Measurements from ENCODE around the gene MS4A15.
"Not testable (repeated sequence)": the region's sequence is repeated elsewhere in the genome, so short reads cannot be mapped to it uniquely, and the experiment has no call there.

The MS4A15 gene

GRCh38 chr11:60754887-60755286 lies 1.8 kb upstream of the MS4A15 start:
- H3K27me3 ChIP-seq (ENCODE audit: control insufficient read depth in 1 of 2, insufficient read depth in 2 of 2, low read length in 2 of 2): peaks cover 0 to 4% of the 10 kb centered on the region in 2 donors

GRCh38 chr11:60757231-60757800 lies 649 bp downstream of the MS4A15 start:
- Histone ChIP-seq H3K9me3 (ENCODE audit: low read length) (no peaks in the 10 kb centered on the region), H3K4me3 (ENCODE audit: low read depth in 1 of 2, low read length in 2 of 2) (no peak overlapping the region), H3K9ac (ENCODE audit: low read length) (no peak overlapping the region), H3K4me1 (ENCODE audit: insufficient read depth, low read length) (no peaks in the 10 kb centered on the region), H3K27ac (ENCODE audit: low read depth, low read length) (no peak overlapping the region), H3K27me3 (ENCODE audit: control insufficient read depth in 1 of 2, insufficient read depth in 2 of 2, low read length in 2 of 2) (peaks cover 0 to 4% of the 10 kb centered on the region in 2 donors), H3K36me3 (ENCODE audit: insufficient read depth, low read length) (no peaks in the 10 kb centered on the region)

More at GRCh38 chr11:60754887-60755286, 1.8 kb upstream of the MS4A15 start:
- H3K36me3 ChIP-seq (ENCODE audit: insufficient read depth, low read length): no peaks in the 10 kb centered on the region
- H3K4me3 ChIP-seq (ENCODE audit: low read depth in 1 of 2, low read length in 2 of 2): no peak overlapping the region
- no peak overlapping the region for H3K27ac ChIP-seq (ENCODE audit: low read depth, low read length)
- no peaks in the 10 kb centered on the region for H3K9me3 ChIP-seq (ENCODE audit: low read length)
- H3K4me1 ChIP-seq (ENCODE audit: insufficient read depth, low read length): no peaks in the 10 kb centered on the region
- H3K9ac ChIP-seq (ENCODE audit: low read length): no peak overlapping the region

GRCh38 chr11:60758671-60759070 lies 2.0 kb downstream of the MS4A15 start:
- not testable (repeated sequence) for H3K4me3 ChIP-seq (ENCODE audit: low read depth in 1 of 2, low read length in 2 of 2); H3K9me3 ChIP-seq (ENCODE audit: low read length); H3K27ac ChIP-seq (ENCODE audit: low read depth, low read length); H3K36me3 ChIP-seq (ENCODE audit: insufficient read depth, low read length); H3K9ac ChIP-seq (ENCODE audit: low read length); H3K4me1 ChIP-seq (ENCODE audit: insufficient read depth, low read length); H3K27me3 ChIP-seq (ENCODE audit: control insufficient read depth in 1 of 2, insufficient read depth in 2 of 2, low read length in 2 of 2)

- not testable (repeated sequence) for H3K9ac ChIP-seq (ENCODE audit: low read length); H3K4me3 ChIP-seq (ENCODE audit: low read depth in 1 of 2, low read length in 2 of 2); H3K27me3 ChIP-seq (ENCODE audit: control insufficient read depth in 1 of 2, insufficient read depth in 2 of 2, low read length in 2 of 2); H3K36me3 ChIP-seq (ENCODE audit: insufficient read depth, low read length); H3K27ac ChIP-seq (ENCODE audit: low read depth, low read length); H3K4me1 ChIP-seq (ENCODE audit: insufficient read depth, low read length); H3K9me3 ChIP-seq (ENCODE audit: low read length)
These were observed 3.0 kb downstream of the MS4A15 start for GRCh38 chr11:60759438-60760225.

- Histone ChIP-seq H3K36me3 (ENCODE audit: insufficient read depth, low read length) (no peaks in the 10 kb centered on the region), H3K4me1 (ENCODE audit: insufficient read depth, low read length) (no peaks in the 10 kb centered on the region), H3K9ac (ENCODE audit: low read length) (no peak overlapping the region), H3K27me3 (ENCODE audit: control insufficient read depth in 1 of 2, insufficient read depth in 2 of 2, low read length in 2 of 2) (peaks cover 0 to 2% of the 10 kb centered on the region in 2 donors), H3K9me3 (ENCODE audit: low read length) (no peaks in the 10 kb centered on the region), H3K27ac (ENCODE audit: low read depth, low read length) (no peak overlapping the region), H3K4me3 (ENCODE audit: low read depth in 1 of 2, low read length in 2 of 2) (no peak overlapping the region)
These were observed 4.9 kb downstream of the MS4A15 start for GRCh38 chr11:60761436-60762190.

GRCh38 chr11:60762851-60763691 lies 6.4 kb downstream of the MS4A15 start:
- Histone ChIP-seq H3K4me1 (ENCODE audit: insufficient read depth, low read length) (no peaks in the 10 kb centered on the region), H3K27me3 (ENCODE audit: control insufficient read depth in 1 of 2, insufficient read depth in 2 of 2, low read length in 2 of 2) (peaks cover 0 to 5% of the 10 kb centered on the region in 2 donors), H3K27ac (ENCODE audit: low read depth, low read length) (no peak overlapping the region), H3K36me3 (ENCODE audit: insufficient read depth, low read length) (no peaks in the 10 kb centered on the region), H3K9ac (ENCODE audit: low read length) (no peak overlapping the region), H3K4me3 (ENCODE audit: low read depth in 1 of 2, low read length in 2 of 2) (no peak overlapping the region), H3K9me3 (ENCODE audit: low read length) (no peaks in the 10 kb centered on the region)

GRCh38 chr11:60763692-60764369 lies 7.2 kb downstream of the MS4A15 start:
- peaks cover 0 to 5% of the 10 kb centered on the region in 2 donors for H3K27me3 ChIP-seq (ENCODE audit: control insufficient read depth in 1 of 2, insufficient read depth in 2 of 2, low read length in 2 of 2)
- no peaks in the 10 kb centered on the region for H3K36me3 ChIP-seq (ENCODE audit: insufficient read depth, low read length)
- H3K4me1 ChIP-seq (ENCODE audit: insufficient read depth, low read length): no peaks in the 10 kb centered on the region
- H3K9ac ChIP-seq (ENCODE audit: low read length): no peak overlapping the region
- H3K4me3 ChIP-seq (ENCODE audit: low read depth in 1 of 2, low read length in 2 of 2): no peak overlapping the region
- no peaks in the 10 kb centered on the region for H3K9me3 ChIP-seq (ENCODE audit: low read length)
- H3K27ac ChIP-seq (ENCODE audit: low read depth, low read length): no peak overlapping the region

- Histone ChIP-seq H3K4me3 (ENCODE audit: low read depth in 1 of 2, low read length in 2 of 2) (no peak overlapping the region), H3K9me3 (ENCODE audit: low read length) (no peaks in the 10 kb centered on the region), H3K9ac (ENCODE audit: low read length) (no peak overlapping the region), H3K27me3 (ENCODE audit: control insufficient read depth in 1 of 2, insufficient read depth in 2 of 2, low read length in 2 of 2) (peaks cover 0 to 5% of the 10 kb centered on the region in 2 donors), H3K27ac (ENCODE audit: low read depth, low read length) (no peak overlapping the region), H3K4me1 (ENCODE audit: insufficient read depth, low read length) (no peaks in the 10 kb centered on the region), H3K36me3 (ENCODE audit: insufficient read depth, low read length) (no peaks in the 10 kb centered on the region)
These were observed 8.2 kb downstream of the MS4A15 start for GRCh38 chr11:60764879-60765278.

GRCh38 chr11:60765355-60765754 lies 8.7 kb downstream of the MS4A15 start:
- no peaks in the 10 kb centered on the region for H3K4me1 ChIP-seq (ENCODE audit: insufficient read depth, low read length)
- H3K9ac ChIP-seq (ENCODE audit: low read length): no peak overlapping the region
- H3K27ac ChIP-seq (ENCODE audit: low read depth, low read length): no peak overlapping the region
- H3K36me3 ChIP-seq (ENCODE audit: insufficient read depth, low read length): no peaks in the 10 kb centered on the region
- peaks cover 0 to 5% of the 10 kb centered on the region in 2 donors for H3K27me3 ChIP-seq (ENCODE audit: control insufficient read depth in 1 of 2, insufficient read depth in 2 of 2, low read length in 2 of 2)
- no peaks in the 10 kb centered on the region for H3K9me3 ChIP-seq (ENCODE audit: low read length)
- no peak overlapping the region for H3K4me3 ChIP-seq (ENCODE audit: low read depth in 1 of 2, low read length in 2 of 2)

GRCh38 chr11:60766547-60766946 lies 9.9 kb downstream of the MS4A15 start:
- no peak overlapping the region for H3K27ac ChIP-seq (ENCODE audit: low read depth, low read length)
- H3K4me1 ChIP-seq (ENCODE audit: insufficient read depth, low read length): no peaks in the 10 kb centered on the region
- no peaks in the 10 kb centered on the region for H3K9me3 ChIP-seq (ENCODE audit: low read length)
- peaks cover 0 to 5% of the 10 kb centered on the region in 2 donors for H3K27me3 ChIP-seq (ENCODE audit: control insufficient read depth in 1 of 2, insufficient read depth in 2 of 2, low read length in 2 of 2)
- no peaks in the 10 kb centered on the region for H3K36me3 ChIP-seq (ENCODE audit: insufficient read depth, low read length)
- H3K4me3 ChIP-seq (ENCODE audit: low read depth in 1 of 2, low read length in 2 of 2): no peak overlapping the region
- no peak overlapping the region for H3K9ac ChIP-seq (ENCODE audit: low read length)

All from muscle layer of colon (tissue), 2 donors.